Esophagus muscularis mucosa (tissue), 4 donors: ENCODE data around the gene BBC3. TPM values are rescaled to one million over a fixed set of nuclear protein-coding genes. Genes with fewer than 3 reads are reported as not detected.

ENCODE experiments used
- DNase-seq: peaks from one replicate; pipeline ENCODE4 v3.0.0-alpha.2; 2017; ENCODE audit errors: extremely low spot score
- H3K27ac ChIP-seq, 4 donors: fragments of 200-600 bp; sonication (generic); replicated peaks in 1 of 4; 1 replicate in 3 of 4; 2 replicates in 1 of 4; pipeline ENCODE4 v1.5.1; 2016 to 2019; ENCODE audit warnings: mild to moderate bottlenecking in 1 of 4
- H3K27me3 ChIP-seq, 4 donors: fragments of 200-600 bp; sonication (generic); one replicate each; pipeline versions ENCODE4 v1.5.1 to v1.6.0; 2016 to 2019
- H3K36me3 ChIP-seq, 4 donors: fragments of 200-600 bp; sonication (generic); one replicate each; pipeline ENCODE4 v1.5.1; 2016 to 2019
- H3K4me1 ChIP-seq, 4 donors: fragments of 200-600 bp; sonication (generic); one replicate each; pipeline ENCODE4 v1.5.1; 2016 to 2019
- H3K4me3 ChIP-seq, 4 donors: fragments of 200-600 bp; sonication (generic); 1 replicate in 2 of 4; 2 replicates in 2 of 4; pipeline ENCODE4 v1.5.1; 2016 to 2019; ENCODE audit warnings: mild to moderate bottlenecking in 4 of 4, moderate library complexity in 1 of 4
- H3K9me3 ChIP-seq, 4 donors: fragments of 200-600 bp; sonication (generic); 1 replicate in 3 of 4; 2 replicates in 1 of 4; pipeline ENCODE4 v1.5.1; 2016 to 2019
- EP300 ChIP-seq: sonication (generic); formaldehyde crosslinking; IDR thresholded peaks from one replicate; pipeline ENCODE4 v1.6.1; 2017; ENCODE audit warnings: antibody characterized with exemption
- POLR2A ChIP-seq: fragments of 450-650 bp; IDR thresholded peaks from one replicate; pipeline ENCODE4 v1.6.1; 2017; ENCODE audit warnings: antibody characterized with exemption, moderate library complexity, mild to moderate bottlenecking, low read depth
- POLR2AphosphoS5 ChIP-seq, 2 donors: sonication (generic); formaldehyde crosslinking; IDR thresholded peaks; one replicate each; pipeline ENCODE4 v1.6.1; 2017; ENCODE audit warnings: antibody characterized with exemption in 2 of 2
- WGBS: methylation state at CpG from one replicate; pipeline ENCODE4 v1.1.5; 2018; 5-methylcytosine and 5-hydroxymethylcytosine counted together
- intact Hi-C: fragments of 100-400 bp; cut with DNase I; formaldehyde crosslinking; loops from one replicate; pipeline ENCODE4 v1.15.1; 2023
- total RNA-seq, 4 donors: library from RNA; depleted of rRNA; stranded (reverse); fragments of >200 nt; gene quantifications; one replicate each; pipeline versions ENCODE4 v1.1.0 to v1.2.1, GENCODE V29; 2016
- TF ChIP-seq, protein P1 (sequence below), 3 experiments: fragments of 200-600 bp in 2 of 3; fragments of 450-650 bp in 1 of 3; sonication (generic) in 2 of 3; IDR thresholded peaks; one replicate each; pipeline ENCODE4 v1.5.1; 2017 to 2019; ENCODE audit warnings: antibody characterized with exemption in 3 of 3, mild to moderate bottlenecking in 2 of 3, moderate library complexity in 1 of 3

BBC3 gene
- total RNA-seq, 4 donors from 2014 or later: 5.0 to 21.3 (median 11.5) TPM

DNA sequence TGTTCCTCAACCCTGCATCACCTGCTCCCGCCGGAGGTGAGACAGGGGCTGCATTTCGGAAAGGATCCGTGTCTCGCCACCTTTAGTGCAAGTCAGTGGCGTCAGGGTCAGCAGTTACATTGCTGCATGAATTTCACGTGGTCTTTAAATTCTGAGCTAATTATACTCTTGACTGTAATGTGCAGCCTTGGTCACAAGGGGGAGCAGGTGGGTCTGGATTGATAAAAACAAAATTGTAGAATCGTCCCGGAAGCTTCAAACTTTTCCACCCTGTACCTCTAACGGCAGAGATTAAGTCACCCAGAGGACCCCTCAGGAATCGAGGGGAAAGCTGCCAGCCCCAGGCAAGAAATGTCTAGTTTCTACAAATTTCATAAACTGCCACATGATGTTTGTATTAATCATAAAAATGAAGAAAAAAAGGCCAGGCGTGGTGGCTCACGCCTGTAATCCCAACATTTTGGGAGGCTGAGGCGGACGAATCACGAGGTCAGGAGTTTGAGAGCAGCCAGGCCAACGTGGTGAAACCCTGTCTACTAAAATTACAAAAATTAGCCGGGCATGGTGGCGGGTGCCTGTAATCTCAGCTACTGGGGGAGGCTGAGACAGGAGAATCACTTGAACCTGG, 20.2 kb downstream of the BBC3 start:
- intact Hi-C loops: loop anchor here (2.0 kb wide), 1 partner anchor 34 kb away; no protein-coding TSS in a partner anchor
- TF ChIP-seq EP300 (no peak), POLR2AphosphoS5 (IDR thresholded peaks at IDR 0.05) (peak in 1 of 2 donors; percentile 70), POLR2A (no peak)
- TF ChIP-seq, protein P1, sequence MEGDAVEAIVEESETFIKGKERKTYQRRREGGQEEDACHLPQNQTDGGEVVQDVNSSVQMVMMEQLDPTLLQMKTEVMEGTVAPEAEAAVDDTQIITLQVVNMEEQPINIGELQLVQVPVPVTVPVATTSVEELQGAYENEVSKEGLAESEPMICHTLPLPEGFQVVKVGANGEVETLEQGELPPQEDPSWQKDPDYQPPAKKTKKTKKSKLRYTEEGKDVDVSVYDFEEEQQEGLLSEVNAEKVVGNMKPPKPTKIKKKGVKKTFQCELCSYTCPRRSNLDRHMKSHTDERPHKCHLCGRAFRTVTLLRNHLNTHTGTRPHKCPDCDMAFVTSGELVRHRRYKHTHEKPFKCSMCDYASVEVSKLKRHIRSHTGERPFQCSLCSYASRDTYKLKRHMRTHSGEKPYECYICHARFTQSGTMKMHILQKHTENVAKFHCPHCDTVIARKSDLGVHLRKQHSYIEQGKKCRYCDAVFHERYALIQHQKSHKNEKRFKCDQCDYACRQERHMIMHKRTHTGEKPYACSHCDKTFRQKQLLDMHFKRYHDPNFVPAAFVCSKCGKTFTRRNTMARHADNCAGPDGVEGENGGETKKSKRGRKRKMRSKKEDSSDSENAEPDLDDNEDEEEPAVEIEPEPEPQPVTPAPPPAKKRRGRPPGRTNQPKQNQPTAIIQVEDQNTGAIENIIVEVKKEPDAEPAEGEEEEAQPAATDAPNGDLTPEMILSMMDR (IDR thresholded peaks at IDR 0.05): peak; percentile 84 to 97 (median 85)
- Histone ChIP-seq H3K27me3 (no peaks in the 10 kb centered on the region), H3K4me3 (no peak overlapping the region), H3K27ac (peak overlapping the region; percentile 50 to 79 (median 67)), H3K36me3 (peaks cover 7 to 45% (median 36%) of the 10 kb centered on the region in 4 donors), H3K4me1 (peaks cover 11 to 21% (median 15%) of the 10 kb centered on the region in 4 donors), H3K9me3 (no peaks in the 10 kb centered on the region)
- WGBS: 31% methylated on average over 19 of the region's 19 CpGs
- peak; percentile 97 for DNase-seq

DNA sequence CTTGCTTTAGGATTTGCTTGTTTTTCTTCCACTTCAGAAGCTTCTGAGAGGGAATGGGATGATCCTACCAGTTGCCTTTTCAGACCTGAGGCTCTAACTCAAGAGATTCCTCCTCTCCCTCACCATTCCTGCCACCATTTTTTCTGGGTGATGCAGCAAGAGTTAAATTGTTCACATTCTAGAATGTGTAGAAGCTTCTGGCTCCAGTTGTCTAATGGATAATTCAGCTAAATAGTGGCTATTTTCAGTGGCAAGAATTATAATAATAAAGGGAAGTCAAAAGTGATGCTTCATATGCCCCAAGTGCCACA, 20.9 kb downstream of the BBC3 start:
- intact Hi-C loops: loop anchor here (2.0 kb wide), 1 partner anchor 35 kb away; no protein-coding TSS in a partner anchor
- peaks cover 7 to 51% (median 42%) of the 10 kb centered on the region in 4 donors for H3K36me3 ChIP-seq
- TF ChIP-seq, protein P1 (IDR thresholded peaks at IDR 0.05): no peak
- TF ChIP-seq POLR2A: no peak
- TF ChIP-seq POLR2AphosphoS5 (IDR thresholded peaks at IDR 0.05): no peak
- TF ChIP-seq EP300: no peak
- no peak for DNase-seq
- no peak overlapping the region for H3K4me3 ChIP-seq
- H3K27ac ChIP-seq: peak overlapping the region; percentile 50 to 79 (median 67)
- H3K9me3 ChIP-seq: no peaks in the 10 kb centered on the region
- peaks cover 11 to 21% (median 15%) of the 10 kb centered on the region in 4 donors for H3K4me1 ChIP-seq
- H3K27me3 ChIP-seq: no peaks in the 10 kb centered on the region

DNA sequence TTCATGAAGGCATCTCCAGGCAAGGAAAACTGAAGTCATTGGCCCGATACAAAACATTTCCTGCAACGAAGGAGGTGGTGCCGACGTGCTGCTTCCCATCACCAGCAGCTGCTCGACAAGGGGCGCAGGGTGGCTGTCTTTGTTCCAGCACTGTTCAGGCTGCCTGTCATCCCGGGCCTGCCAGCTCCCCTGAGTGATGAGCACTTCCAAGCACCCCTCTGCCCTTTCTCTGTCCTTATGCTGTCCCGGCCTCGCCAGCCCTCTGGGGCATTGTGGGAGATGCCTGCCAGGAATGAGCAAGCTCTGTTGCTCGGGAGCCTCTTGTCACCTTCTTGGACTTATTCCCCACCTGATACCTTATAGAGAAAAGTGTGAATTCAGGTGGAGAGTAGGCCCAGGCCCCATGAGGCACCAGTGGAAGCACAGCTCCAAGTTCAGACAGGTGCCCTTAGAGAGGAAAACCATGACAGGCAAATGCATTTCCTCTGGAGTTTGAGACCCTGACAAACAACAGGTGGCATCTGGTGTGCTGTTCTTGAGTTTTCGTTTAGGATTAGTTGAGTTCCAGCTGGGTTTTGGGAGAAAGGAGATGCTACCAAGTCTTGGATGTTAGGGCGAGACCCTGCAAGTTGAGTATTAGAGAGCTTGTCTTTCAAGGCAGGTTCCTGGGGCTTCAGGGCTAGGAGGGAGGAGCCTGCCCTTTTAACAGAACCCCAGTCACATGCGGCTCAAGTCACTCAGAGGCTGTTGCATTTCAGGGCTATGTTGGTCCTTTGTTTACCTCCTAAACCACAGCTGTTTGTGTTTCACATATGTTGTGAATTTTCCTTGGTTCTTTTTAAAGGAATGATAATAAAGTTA, 21.4 kb downstream of the BBC3 start:
- TF ChIP-seq POLR2AphosphoS5 (IDR thresholded peaks at IDR 0.05) (no peak), EP300 (no peak), POLR2A (no peak)
- TF ChIP-seq, protein P1 (IDR thresholded peaks at IDR 0.05): no peak
- Histone ChIP-seq H3K27me3 (no peaks in the 10 kb centered on the region), H3K36me3 (peaks cover 13 to 57% (median 48%) of the 10 kb centered on the region in 4 donors), H3K9me3 (no peaks in the 10 kb centered on the region), H3K4me3 (no peak overlapping the region), H3K27ac (peak overlapping the region; percentile 50 to 79 (median 67)), H3K4me1 (peaks cover 11 to 21% (median 15%) of the 10 kb centered on the region in 4 donors)
- WGBS: 72% methylated on average over 13 of the region's 13 CpGs
- no peak for DNase-seq
- intact Hi-C loops: loop anchor here (2.0 kb wide), 1 partner anchor 35 kb away; no protein-coding TSS in a partner anchor

DNA sequence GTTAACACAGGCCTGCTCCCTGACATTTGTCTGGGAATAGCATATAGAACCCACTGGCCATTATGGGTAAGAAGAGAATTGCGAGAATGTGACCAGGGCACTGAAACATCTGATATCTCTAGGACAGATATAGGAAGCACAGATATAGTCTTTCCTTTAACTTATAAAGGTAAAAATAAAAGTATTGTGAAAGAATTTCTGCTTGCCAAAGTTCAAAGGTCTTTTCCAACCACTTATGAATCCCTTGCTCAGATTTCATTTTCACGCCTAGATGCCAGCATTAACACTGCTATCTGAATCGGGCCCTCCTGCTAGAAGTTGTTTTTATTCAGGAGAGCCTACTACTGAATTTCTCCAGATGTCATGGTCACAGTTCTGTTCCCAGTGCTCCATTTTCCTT, 27.7 kb downstream of the BBC3 start:
- intact Hi-C loops: no loop called here
- no peak for TF ChIP-seq EP300
- no peak for TF ChIP-seq POLR2AphosphoS5 (IDR thresholded peaks at IDR 0.05)
- TF ChIP-seq, protein P1 (IDR thresholded peaks at IDR 0.05): no peak
- no peak for TF ChIP-seq POLR2A
- peaks cover 24 to 81% (median 68%) of the 10 kb centered on the region in 4 donors for H3K36me3 ChIP-seq

More for the DNA sequence above, 27.7 kb downstream of the BBC3 start:
- Histone ChIP-seq H3K4me3 (no peak overlapping the region), H3K27ac (no peak overlapping the region), H3K27me3 (no peaks in the 10 kb centered on the region), H3K9me3 (no peaks in the 10 kb centered on the region), H3K4me1 (peaks cover 0 to 7% (median 3%) of the 10 kb centered on the region in 4 donors)
- WGBS: 90% methylated on average over 3 of the region's 3 CpGs
- DNase-seq: no peak
